ENCODE measurements around the gene KANK3.
"Not testable (repeated sequence)": the region's sequence is repeated elsewhere in the genome, so short reads cannot be mapped to it uniquely, and the experiment has no call there.

The KANK3 gene

GRCh38 chr19:8342684-8343482 lies at the start of gene KANK3:
KANK3 (minus strand) TSS chr19:8343262; CDS start chr19:8337828, 5,434 bp downstream.
- peak within 1 kb of the TSS; percentile 57 for H3K4me3 ChIP-seq (ENCODE audit: low read depth, low read length)

DNA sequence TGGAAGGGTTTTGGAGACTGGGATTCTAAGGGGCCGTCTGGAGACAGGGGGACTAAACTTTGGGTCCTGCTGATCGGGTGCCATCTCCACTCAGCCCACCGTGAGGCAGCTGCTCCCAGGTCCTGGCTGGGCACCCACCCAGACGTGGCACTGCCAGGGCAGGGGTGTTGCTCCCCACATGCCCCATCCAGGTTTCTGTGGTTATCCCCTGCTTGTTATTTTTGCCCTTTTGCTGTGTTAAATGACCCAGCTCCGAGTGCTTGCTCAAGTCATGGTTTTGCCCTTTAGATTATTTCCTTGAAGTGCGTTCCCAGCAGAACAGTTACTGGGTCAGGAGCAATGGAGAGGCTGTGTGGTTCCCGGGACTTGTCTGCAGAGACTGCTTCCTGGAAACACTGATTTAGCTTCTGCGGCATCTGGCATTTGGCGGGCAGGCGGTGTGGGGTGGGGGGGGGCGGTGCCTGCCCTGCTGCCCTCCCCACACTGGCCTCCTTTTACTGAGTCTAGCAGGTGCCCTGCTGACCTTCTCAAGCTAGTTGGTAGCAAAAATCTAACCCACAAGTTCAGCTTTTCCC lies 49.0 kb upstream of the KANK3 start:
- no peak overlapping the region for H3K4me3 ChIP-seq (ENCODE audit: low read depth, low read length)

DNA sequence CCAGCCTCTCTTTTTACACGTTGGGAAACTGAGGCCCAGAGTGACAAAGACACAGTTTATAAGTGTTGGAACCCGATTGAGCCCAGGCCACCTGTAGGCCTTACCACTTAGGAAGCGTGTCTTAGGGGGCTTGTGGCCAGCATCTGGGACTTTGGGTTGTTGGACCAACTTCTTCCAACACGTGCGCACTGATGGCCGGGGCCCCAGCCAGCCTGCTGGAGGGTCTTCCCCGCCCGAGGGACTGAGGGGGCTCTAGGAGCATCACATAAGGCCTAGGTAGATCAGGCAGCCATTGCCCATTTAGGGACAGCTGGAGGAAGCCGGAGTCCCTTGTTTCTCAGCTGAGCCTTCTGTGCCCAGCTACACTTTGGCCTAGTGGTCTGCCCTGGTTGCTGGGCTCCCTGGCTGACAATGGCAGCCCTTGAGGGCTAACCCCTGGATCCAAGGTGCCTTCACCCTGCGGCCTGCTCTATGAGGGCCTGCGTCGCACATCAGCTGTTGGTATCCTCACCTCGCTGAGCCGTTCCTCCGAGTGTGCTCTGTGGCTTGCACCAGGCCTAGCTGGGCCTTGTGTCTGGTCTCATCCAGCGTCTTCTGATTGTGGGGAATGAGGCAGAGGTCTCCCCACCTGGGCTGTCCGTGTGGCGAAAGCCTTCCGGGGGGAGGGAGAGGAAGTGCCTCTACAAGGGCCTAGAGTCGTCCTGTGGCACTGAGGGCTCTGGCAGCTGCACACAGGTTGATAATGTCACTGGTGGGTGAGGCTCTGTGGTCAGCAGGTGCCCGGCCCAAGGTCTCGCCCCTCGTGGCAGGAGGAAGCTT lies 48.3 kb upstream of the KANK3 start:
- peak overlapping the region; percentile 29 for H3K4me3 ChIP-seq (ENCODE audit: low read depth, low read length)

DNA sequence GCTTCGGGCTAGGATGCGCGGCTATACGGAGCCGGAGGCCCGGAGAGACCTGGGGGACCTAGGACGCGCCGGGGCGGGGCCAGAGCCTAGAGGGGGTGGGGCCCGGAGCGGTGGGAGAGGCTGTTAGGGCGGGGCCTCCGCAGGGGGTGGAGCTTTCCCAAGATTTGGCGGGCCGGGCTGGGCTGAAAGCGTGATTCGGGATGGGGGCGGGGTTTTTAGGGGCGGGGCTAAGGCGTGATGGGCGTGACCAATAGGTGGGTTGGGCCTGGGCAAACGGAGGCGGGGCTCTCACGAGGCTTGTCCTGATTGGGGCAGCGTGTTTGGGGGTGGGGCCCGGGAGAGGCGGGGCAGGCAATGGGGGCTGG lies 47.5 kb upstream of the KANK3 start:
- H3K4me3 ChIP-seq (ENCODE audit: low read depth, low read length) = peak overlapping the region; percentile 87

GRCh38 chr19:8389891-8390616 lies 47.0 kb upstream of the KANK3 start, which contains the start of gene RAB11B:
RAB11B (plus strand) TSS chr19:8390360; CDS start chr19:8390417, 57 bp downstream.
- H3K4me3 ChIP-seq (ENCODE audit: low read depth, low read length) = peak within 1 kb of the TSS; percentile 87

DNA sequence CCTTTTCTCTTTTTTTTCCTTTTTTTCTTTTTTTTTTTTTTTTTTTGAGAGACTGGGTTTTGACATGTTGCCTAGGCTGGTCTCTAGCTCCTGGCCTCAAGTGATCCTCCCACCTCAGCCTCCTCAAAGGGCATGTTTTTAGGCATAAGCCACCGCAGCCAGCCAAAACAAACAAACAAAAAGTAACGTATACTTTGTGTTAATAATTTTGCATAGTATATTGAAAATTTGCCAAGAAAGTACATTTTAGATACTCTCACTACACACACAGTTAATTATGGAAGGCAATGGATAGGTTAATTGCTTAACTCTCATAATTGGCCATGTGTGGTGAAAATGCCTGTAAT lies 45.5 kb upstream of the KANK3 start:
- no peak overlapping the region for H3K4me3 ChIP-seq (ENCODE audit: low read depth, low read length)

DNA sequence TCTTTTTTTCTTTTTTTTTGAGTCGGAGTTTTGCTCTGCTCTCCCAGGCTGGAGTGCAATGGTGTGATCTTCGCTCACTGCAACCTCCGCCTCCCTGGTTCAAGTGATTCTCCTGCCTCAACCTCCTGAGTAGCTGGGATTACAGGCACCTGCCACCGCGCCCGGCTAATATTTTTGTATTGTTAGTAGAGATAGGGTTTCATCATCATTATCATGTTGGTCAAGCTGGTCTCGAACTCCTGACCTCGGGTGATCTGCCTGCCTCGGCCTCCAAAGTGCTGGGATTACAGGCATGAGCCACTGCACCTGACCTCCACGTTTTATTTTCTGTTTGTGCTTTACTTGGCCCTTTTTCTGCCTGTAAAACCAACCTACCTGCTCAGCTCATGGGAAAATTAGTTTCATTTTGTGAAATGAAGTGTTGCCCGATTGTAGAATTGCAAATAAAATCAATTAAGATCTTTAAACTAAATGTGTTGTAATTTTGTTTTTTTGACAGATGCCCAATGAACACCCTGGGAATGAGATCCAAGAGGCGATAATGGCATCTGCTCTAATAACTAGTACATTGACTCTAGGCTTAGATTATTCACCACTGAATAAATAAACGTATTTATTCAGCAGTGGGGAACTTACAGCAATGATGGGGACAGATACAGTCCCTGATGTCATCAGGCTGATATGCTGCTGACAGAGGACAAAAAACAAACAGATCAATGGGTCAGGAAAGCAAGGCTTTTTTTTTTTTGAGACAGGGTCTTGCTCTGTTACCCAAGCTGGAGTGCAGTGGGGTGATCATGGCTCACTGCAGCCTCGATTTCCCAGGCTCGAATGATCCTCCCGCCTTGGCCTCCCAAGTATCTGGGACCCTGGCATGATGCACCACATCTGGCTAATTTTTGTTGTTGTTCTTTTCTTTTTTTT lies 44.9 kb upstream of the KANK3 start:
- no peak overlapping the region for H3K4me3 ChIP-seq (ENCODE audit: low read depth, low read length)

- H3K4me3 ChIP-seq (ENCODE audit: low read depth, low read length) = no peak overlapping the region
Observed at GRCh38 chr19:8386990-8387389, 43.9 kb upstream of the KANK3 start.

DNA sequence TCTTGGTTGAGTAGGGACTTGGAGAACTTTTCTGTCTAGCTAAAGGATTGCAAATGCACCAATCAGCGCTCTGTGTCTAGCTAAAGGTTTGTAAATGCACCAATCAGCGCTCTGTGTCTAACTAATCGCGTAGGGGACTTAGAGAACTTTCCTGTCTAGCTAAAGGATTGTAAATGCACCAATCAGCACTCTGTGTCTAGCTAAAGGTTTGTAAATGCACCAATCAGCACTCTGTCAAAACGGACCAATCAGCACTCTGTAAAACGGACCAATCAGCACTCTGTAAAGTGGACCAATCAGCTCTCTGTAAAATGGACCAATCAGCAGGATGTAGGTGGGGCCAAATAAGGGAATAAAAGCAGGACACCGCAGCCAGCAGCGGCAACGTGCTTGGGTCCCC lies 43.4 kb upstream of the KANK3 start:
- H3K4me3 ChIP-seq (ENCODE audit: low read depth, low read length) = not testable (repeated sequence)

DNA sequence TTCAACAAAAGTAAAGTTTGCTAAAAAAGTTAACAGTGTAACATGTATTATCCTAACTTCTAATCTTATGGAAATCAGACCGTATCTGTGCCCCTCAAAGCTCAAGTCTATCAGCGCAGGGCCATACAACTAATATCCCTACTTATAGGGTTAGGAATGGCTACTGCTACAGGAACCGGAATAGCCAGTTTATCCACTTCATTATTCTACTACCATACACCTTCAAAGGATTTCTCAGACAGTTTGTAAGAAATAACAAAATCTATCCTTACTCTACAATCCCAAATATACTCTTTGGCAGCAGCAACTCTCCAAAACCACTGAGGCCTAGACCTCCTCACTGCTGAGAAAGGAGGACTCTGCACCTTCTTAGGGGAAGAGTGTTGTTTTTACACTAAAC lies 42.5 kb upstream of the KANK3 start:
- not testable (repeated sequence) for H3K4me3 ChIP-seq (ENCODE audit: low read depth, low read length)

DNA sequence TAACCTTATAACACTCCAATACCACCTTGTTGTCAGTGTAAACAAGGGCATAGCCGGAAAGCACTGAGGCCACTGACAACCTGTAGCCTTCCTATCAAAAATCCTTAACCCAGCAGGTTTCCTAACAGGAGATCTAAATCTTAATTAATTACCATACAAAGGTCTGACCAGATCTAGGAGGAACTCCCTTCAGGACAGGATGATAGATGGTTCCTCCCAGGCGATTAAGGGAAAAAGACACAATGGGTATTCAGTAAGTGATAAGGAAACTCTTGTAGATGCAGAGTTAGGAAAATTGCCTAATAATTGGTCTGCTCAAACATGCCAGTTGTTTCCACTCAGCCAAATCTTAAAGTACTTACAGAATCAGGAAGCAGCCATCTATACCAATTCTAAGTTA lies 42.0 kb upstream of the KANK3 start:
- not testable (repeated sequence) for H3K4me3 ChIP-seq (ENCODE audit: low read depth, low read length)

GRCh38 chr19:8384569-8384968 lies 41.5 kb upstream of the KANK3 start:
- H3K4me3 ChIP-seq (ENCODE audit: low read depth, low read length) = not testable (repeated sequence)

DNA sequence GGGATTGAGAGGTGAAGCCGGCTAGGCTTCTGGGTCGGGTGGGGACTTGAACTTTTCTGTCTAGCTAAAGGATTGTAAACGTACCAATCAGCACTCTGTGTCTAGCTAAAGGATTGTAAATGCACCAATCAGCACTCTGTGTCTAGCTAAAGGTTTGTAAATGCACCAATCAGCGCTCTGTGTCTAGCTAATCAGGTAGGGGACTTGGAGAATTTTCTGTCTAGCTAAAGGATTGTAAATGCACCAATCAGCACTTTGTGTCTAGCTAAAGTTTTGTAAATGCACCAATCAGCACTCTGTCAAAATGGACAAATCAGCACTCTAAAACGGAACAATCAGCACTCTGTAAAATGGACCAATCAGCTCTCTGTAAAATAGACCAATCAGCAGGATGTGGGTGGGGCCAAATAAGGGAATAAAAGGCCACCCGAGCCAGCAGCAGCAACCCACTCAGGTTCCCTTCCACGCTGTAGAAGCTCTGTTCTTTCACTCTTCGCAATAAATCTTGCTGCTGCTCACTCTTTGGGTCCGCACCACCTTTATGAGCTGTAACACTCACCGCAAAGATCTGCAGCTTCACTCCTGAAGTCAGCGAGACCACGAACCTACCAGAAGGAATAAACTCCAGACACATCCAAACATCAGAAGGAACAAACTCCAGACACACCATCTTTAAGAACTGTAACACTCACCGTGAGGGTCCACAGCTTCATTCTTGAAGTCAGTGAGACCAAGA lies 36.3 kb upstream of the KANK3 start:
- H3K4me3 ChIP-seq (ENCODE audit: low read depth, low read length) = not testable (repeated sequence)

DNA sequence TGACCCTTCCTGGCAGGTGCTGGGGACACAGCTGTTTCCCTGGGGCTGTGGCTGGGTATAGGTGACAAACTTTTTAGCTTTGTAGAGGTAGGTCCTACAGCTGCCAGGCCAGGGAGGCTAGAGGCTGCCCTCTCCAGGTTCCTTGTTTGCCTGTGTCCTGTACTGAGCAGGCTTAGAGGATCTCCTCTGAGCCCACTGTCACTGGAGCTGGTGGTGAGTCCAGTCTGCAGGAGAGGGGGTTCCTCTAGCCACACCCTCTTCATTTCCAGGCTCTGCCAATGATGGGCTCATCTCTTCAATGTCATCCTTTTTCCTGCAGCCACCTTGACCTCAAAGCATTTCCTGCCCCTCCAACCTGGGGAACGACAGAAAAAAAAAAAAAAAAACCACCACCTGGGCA lies 34.5 kb upstream of the KANK3 start:
- H3K4me3 ChIP-seq (ENCODE audit: low read depth, low read length) = no peak overlapping the region

DNA sequence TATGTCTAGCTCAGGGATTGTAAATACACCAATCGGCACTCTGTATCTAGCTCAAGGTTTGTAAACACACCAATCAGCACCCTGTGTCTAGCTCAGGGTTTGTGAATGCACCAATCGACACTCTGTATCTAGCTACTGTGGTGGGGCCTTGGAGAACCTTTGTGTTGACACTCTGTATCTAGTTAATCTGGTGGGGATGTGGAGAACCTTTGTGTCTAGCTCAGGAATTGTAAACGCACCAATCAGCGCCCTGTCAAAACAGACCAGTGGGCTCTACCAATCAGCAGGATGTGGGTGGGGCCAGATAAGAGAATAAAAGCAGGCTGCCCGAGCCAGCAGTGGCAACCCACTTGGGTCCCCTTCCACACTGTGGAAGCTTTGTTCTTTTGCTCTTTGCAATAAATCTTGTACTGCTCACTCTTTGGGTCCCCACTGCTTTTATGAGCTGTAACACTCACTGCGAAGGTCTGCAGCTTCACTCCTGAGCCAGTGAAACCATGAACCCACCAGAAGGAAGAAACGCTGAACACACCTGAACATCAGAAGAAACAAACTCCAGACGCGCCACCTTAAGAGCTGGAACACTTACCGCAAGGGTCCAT lies 33.4 kb upstream of the KANK3 start:
- H3K4me3 ChIP-seq (ENCODE audit: low read depth, low read length) = not testable (repeated sequence)

- not testable (repeated sequence) for H3K4me3 ChIP-seq (ENCODE audit: low read depth, low read length)
Observed at GRCh38 chr19:8375766-8376165, 32.7 kb upstream of the KANK3 start.

DNA sequence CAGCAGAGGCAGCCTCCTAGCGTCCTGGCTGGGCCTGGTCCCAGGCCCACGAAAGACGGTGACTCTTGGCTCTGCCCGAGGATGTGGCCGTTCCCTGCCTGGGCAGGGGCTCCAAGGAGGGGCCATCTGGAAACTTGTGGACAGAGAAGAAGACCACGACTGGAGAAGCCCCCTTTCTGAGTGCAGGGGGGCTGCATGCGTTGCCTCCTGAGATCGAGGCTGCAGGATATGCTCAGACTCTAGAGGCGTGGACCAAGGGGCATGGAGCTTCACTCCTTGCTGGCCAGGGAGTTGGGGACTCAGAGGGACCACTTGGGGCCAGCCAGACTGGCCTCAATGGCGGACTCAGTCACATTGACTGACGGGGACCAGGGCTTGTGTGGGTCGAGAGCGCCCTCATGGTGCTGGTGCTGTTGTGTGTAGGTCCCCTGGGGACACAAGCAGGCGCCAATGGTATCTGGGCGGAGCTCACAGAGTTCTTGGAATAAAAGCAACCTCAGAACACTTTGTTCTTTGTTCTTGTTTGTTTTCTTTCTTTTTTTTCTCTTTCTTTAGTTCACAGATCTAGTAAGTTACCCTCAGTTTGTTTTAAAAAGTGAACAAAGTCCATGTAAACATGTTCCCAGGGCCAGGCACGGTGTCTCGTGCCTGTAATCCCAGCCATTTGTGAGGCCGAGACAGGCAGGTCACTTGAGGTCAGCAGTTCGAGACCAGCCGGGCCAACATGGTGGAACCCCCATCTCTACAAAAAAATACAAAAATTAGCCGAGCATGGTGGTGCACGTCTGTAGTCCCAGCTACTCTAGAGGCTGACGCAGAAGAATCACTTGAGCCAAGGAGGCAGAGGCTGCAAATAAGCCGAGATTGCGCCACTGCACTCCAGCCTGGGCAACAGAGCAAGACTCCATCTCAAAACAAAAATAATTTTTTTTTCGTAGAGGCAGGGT lies 31.1 kb upstream of the KANK3 start:
- H3K4me3 ChIP-seq (ENCODE audit: low read depth, low read length) = no peak overlapping the region
